Ecto neural progenitor cell (in vitro differentiated cells): ENCODE data around the gene UMOD.
"Not testable (repeated sequence)": the region's sequence is repeated elsewhere in the genome, so short reads cannot be mapped to it uniquely, and the experiment has no call there.

ENCODE experiments used
- DNase-seq: peaks from one replicate; pipeline ENCODE4 v3.0.0-alpha.2; 2018; ENCODE audit warnings: low spot score

Gene UMOD

DNA sequence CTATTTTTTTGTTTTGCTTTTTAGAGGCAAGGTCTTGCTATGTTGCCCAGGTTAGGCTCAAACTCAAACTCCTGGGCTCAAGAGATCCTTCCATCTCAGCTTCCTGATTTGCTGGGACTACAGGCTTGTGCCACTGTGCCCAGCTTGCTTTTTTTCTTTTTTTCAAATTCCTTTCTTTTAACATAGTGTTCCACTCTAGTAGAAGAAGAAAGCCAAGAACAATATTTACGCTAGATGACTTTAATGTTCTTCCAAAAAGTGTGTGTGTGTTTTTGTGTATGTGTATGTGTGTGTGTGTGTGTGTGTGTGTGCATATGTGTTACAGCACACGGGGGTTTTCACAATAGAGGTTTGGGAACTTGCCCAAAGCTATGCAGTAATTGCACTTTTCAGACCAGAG, 10.7 kb upstream of the UMOD start:
- DNase-seq, result no peak

DNA sequence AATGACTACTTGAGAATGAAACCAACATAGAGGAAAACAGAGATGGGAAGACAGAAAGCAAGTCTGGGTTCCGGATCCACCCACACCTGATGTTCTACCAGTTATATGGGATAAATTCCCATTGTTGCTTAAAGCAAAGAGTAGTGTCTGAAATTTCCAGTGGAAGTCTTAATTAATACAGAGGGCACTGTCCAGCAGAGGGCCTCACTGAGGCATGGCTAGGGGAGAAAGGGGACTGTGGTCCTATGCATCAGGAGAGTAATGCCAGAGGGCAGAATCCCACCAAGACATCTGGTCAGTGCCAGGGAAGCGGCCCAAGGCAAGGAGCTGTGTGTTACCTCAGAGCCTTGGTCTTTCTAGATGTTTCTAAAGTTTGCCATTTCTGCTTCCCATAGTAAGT, 7.5 kb upstream of the UMOD start:
- peak; percentile 52 for DNase-seq

DNA sequence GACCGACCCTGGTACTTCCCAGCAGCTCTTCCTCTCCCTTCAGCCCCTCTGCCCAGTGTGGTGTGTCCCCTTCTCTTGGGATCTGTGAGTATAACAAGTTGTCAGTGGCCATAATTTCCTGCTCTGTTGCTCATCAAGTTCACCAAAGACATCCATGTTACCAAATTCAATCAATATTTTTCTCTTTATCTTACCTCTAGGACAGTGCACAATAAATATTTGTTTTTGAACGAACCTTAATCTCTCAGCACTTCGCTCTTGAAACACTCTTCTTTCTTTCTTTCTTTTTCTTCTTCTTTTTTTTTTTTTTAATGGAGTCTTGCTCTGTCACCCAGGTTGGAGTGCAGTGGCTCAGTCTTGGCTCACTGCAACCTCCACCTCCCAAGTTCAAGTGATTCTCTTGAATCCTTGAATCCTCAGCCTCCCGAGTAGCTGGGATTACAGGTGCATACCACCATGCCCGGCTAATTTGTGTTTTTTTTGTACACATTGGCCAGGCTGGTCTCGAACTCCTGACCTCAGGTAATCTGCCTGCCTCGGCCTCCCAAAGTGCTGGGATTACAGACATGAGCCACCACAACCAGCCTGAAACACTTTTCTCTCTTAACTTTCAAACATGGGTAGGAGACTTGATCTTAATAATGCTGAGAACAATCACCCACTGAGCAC, 2.7 kb upstream of the UMOD start:
- no peak for DNase-seq

DNA sequence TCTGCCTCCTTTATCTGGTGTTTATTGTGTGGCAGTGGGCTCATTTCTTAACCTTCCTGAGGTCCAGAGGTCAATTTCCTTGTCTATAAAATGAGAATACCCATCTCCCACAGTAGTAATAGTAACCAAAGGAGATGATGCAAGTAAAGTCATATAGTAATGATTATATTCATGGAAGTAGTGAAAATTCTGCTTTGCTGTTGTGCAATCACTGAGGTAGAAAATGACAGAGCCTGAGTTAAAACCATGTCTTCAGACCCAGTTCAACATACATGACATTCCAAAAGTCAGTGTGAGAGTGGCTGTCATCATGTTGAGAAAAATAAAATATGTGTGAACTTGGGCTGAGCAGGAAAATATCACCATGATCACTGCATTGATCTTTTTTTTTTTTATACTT, 864 bp upstream of the UMOD start:
- no peak for DNase-seq

DNA sequence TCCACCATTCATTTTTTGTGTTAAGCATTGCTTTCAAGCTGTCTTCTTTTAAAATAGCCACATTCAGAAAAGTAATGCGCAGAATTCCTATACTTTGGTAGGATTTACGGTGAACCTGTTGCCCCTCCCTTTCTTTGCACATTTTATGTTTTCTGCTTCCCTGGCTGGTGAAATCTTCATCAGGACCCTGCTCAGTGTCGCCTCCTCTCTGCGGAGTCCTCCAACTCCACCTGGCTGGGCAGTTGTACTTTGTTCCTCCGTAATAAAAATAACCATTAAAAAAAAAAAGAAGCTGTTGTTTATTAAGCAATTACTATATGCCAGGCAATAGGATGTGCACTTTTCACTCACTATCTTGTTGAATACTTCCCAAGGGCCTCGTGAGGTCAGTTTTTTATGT, 2.9 kb downstream of the UMOD start:
- DNase-seq, result no peak

DNA sequence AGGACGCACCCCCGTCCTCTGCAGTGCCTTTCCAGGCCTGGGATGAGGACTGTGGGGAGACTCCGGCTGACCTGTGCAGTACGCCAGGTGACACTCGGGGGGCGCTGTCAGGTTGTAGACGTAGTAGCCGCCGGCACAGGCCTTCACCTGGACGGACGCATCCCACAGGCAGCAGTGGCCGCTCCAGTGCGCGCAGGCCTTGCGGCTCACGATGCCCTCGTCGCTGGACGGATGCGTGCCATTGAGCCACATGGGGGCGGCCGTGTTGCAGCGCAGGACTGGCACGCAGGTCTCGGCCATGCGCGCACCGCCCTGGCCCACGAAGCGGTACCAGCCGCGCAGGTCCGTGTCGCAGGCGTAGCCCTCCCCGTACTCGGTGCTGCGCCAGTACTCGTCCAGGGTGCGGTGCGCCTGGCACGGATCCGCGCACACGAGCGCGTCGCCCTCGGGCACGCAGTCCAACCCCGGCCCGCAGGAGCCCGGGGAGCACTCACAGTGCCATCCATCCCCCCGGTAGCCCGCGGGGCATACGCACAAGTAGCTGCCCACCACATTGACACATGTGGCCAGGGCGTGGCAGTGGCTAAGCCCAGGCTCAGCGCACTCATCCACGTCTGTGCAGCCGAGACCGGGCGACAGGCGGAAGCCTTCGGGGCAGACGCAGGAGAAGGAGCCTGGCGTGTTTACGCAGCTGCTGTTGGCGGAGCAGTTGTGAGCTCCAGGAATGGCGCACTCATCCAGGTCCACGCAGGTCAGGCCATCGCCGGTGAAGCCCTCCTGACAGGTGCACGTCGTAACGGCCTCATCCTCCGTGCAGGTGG, 3.9 kb downstream of the UMOD start:
- DNase-seq, result peak; percentile 49

DNA sequence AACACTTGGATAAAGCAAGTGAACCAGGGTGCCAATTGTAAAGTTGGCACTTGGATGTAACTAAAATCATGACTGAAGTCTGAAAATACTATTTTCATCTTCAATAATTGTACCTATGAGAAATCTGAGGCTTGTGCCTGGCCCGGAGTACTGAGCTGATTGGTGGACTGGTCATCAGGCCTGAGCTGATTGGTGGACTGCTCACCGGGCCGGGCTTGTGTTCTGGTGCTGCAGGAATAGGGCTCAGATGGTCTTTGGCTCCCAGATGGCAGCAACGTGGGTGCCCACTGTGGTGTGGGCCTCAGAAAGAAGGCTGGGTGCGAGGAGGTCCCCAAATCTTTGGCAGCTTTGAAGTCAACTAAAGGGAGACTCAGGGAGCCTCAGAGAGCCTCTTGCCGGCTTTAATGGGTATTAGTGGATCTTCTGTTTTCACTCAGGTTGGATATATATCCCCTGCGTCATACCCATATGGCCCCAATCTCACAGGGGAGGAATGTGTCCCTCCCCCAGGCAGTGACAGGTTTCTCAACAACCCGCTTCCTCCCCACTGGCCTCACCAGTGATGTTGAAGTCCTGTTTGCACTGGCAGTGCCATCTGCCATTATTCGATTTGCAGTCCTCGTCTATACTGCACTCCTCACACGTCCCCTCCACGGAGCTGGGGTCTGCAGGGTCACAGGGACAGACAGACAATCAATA, 4.7 kb downstream of the UMOD start:
- DNase-seq, result no peak

DNA sequence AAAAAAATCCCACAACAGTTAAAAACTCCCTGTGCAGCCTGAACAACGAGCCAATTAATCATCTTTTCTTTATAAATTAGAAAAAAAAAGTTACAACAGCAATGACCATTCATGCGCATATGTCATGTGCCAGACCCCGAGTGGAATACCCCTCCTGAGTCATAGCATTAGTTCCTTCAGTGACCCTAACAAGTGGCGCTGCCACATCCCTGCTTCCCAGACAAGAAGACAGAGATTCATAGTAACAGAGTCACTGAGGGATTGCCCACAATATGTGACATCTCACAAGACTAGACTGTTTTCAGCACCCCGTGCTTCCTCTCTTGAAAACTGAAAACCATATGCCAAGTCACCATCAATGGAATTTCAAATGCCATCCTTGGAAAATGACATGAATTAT, 7.9 kb downstream of the UMOD start:
- no peak for DNase-seq

DNA sequence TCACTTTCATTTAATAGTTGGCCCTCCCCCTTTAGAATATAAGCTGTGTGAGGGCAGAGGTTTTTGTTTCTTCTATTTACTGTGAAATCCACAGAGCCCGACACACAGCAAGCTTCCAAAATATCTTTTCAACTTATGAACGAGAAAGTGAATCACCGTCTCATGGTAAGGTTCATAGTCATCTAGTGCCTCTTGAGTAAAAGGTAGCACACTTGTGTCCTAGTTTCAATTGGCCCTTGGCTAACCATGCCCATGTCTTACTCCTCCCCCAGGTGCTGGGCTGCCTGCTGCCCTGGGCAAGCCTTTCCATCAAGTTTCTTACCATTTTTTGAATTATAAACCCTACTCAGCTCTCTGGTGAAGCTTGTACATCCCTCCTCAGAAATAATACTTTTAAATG, 12.8 kb downstream of the UMOD start:
- DNase-seq, result no peak

DNA sequence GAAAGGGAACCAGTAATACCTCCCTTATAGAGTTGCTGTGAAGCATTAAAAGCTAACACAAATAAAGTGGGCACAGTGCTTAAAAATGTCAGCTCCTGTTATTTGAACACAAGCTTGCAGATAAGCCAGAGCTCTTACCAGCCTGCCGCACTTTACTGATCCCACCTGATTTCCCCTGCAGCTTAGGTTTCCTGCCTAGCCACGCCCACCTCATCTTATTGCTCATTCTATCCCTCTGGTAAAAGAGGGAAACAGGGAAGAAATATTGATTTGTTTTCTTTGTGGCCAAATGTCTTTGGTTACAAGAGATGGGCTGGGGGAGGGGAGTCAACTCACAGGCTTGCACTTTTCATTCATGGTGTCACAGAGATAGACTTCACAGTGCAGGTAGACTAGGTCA, 15.6 kb downstream of the UMOD start:
- DNase-seq, result no peak

DNA sequence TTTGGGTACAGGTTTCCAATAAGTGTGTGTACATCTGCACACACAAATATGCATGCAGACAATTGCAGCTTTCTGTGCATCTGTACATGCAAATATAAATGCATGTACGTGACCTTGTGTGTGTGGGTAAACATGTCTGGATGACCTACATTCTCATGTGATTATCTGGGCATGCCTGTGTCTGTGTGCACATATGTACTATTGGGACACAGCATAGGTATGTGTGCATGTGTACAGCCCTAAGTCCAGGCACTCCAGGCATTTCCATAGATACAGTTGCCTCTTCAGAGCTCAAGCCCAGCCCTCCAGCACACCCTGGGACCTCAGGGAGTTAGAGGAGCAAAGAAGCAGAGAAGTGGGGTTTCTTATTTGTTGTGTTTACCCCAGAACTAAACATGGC, 18.1 kb downstream of the UMOD start:
- DNase-seq, result no peak

DNA sequence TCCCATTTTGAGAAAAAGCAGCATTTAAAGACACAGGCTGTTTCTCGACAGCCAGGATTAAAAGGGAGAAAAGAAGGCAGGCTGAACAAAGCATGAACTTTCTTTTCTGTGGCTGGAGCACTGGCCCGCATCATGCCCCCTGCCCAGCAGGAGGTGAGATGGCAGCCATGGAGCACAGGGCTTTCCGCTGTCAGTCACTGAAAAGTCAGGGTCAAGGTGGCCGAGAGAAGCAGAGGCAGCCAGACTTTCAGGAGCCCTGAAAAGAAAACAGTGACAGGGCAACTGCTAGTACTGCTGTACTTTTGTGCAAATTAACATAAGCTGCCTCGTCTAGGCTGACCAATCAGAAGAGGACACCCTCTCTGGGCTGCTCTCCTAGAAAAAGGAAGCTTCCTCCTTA, 19.4 kb downstream of the UMOD start:
- no peak for DNase-seq

DNA sequence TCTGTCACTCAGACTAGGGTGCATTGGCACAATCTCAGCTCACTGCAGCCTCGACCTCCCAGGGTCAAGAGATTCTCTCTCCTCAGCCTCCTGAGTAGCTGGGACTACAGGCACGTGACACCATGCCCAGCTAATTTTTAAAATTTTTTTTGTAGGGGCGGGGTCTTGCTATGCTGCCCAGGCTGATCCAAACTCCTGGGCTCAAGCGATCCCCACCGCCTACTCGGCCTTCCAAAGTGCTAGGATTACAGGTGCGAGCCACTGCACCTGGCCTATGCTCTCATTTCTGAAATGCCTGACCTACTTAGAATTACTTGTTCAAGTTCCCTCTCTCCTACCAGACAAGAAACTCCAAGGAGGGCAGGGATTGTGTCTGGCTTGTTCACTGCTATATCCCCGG, 20.1 kb downstream of the UMOD start:
- no peak for DNase-seq

DNA sequence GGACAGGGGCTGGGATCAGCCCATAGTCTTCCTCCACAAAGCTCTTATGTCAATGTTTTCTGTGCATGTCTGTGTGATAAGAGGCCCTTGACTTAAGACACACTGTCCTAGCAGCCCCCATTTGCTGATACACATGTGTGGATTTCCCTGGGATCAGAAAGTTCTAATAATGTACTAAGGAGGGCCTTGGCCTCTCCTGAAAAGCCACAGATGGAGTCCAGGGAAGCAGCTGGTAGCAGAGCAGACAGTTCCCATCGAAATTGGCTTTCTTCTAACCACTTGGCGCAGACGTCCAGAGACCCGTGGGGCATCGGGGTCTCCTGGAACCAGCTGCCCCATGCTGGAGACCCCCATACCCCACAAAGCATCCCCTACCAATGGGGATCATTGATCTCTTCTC, 20.9 kb downstream of the UMOD start:
- DNase-seq, result no peak

DNA sequence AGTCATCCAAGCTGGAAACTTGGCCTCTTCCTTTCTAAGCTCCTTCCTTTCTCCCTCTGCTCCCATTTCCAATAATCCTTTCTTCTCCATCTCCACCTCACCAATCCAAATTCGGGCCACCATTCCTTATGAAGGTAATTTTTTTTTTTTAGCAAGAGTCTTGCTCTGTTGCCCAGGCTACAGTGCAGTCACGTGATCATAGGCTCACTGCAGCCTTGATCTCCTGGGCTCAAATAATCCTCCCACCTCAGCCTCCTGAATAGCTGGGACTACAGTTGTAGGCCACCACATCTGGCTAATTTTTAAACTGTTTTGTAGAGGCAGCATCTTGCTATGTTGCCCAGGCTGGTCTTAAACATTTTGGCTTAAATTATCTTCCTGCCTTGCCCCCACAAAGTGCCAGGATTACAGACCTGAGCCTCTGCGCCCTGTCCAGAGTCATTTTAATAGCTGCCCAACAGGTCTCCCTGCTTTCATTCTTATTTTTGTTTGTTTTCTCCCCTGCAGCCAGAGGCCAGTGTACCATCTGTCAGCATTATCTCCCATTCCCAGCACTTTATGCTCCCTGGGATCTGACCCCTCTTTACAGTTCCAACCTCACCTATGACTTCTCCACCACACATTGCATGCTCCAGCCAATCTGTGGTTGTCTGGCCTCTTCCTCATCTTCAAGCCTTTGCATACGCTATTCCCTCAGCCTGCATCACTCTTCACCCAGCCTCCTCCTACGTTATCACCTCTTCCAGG, 22.9 kb downstream of the UMOD start:
- no peak for DNase-seq

DNA sequence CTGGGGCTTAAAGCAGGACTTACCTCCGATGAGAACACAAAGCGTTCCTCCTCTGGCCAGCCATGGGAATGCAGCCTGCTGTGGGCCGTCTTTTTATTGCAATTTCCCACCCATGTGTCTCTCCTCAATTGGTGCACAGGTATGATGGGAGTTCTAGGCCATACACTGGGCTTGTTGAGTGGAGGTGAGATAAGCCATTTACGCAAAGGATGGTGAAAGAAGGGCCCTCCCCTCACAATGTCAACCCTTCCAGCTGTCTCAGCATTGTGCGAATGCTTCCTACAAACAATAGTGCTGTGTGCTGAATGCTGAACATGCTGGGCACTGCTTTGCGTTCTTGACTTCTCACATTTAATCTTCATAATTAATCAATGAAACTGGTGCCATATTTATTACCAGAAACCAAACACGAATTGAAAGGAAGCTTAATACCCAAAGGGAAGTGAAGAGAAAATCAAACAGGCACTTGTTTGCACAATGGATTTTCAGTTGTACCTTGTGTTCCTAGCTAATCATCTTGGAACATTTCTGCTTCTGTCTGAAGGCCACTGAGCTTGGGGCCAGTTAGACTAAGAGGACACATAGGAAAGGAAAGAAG, 25.0 kb downstream of the UMOD start, which contains the start of gene GP2:
Gene GP2, minus strand, starts transcription at position 70 of the 598 bp plus-strand sequence. CDS start 1,082 bp downstream, outside the sequence.
- no peak for DNase-seq

DNA sequence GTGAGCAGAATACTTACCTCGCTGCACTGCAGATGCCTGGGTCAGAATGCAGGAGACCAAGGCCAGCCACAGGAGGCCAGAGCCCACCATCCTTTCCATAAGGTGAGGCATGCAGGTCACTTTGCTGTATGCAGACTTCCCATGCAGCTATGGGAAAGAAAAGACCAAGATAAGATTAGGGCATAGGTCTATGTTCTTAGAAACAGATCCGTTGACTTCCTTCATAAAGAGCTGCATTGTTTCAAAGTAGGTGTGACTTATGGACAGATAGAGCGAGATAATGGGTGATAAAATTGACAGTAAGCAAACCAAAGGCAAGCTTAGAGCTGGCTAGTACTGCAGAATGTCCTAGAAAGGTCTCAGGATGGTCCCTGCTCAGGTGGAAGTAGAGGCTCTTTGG, 26.2 kb downstream of the UMOD start:
- DNase-seq, result no peak

DNA sequence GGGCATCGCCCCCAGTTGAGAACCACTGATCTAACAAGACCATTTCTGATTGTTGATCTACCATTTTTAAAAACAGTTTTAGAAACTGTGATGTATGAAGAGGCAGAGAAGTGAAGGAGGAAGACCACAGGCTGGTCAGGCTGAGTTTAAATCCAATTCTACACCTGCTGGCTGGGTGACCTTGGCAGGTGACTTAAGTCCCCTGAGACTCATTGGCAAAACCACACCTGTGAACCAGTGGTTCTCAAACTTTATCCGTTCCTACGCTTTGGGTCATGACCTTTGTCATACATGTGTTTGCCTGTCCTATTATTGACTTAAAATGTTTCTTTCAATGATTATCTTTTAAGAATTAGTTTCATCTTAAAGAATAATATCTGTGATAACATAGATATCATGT, 27.5 kb downstream of the UMOD start:
- DNase-seq, result no peak

DNA sequence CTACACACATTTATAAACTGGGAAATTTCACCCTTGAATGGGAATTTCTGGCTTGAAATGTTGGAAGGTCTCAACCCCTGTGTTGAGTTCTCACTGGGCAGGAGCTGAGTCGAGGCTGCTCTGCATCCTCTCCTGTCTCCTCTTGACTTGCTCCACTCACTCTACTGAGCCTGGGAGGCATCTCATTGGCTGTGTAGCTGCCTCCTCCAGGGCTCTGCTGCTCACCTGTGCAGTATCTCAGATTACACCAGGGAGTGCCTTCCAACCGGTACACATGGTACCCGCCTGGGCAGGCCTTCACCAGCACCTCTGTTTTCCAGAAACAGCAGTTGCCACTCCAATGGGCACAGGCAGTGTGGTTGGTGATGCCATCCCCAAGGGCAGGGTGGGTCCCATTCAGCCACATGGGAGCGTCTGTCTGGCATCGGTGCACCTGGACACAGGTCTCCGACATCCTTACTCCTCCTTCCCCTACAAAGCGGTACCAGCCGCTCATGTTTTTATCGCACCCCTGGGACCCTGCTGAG, 28.9 kb downstream of the UMOD start:
- DNase-seq, result no peak

DNA sequence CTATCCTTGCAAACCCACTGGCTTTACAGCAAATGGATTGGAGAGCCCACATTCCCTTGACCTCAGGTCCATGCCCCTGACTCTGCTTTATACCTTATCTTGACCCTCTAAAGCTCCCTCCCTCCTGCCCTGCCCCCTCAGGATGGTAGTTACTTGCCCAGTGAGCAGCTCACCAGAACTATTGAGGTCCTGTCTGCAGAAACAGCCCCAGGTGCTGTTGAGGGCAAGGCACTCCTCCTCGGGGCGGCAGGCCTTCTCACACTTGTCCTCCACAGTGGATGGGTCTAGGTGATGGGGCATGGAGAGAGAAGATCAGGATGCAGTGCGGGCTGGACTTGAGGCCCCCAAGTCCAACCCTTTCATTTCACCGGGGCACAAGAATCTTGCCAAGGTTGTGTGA, 29.8 kb downstream of the UMOD start:
- no peak for DNase-seq

DNA sequence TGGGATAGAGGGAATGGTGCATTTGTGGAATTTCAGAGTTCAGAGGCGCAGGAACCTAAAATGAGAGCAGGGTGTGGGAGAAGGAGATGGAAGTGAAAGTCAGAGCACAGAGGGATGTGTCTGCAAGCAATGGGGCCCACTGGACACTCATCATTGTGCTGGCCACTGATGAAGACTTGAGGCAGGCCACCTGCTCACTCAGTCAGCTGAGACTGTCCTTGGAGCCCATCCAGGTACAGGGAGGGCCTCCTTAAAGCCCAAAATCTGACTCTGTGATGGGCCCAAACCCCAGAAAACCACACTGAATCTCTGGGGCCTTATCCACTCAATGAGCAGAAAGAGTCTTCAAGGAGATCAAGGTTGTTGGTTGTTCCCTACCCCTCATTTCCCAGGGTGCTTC, 30.8 kb downstream of the UMOD start:
- DNase-seq, result no peak

DNA sequence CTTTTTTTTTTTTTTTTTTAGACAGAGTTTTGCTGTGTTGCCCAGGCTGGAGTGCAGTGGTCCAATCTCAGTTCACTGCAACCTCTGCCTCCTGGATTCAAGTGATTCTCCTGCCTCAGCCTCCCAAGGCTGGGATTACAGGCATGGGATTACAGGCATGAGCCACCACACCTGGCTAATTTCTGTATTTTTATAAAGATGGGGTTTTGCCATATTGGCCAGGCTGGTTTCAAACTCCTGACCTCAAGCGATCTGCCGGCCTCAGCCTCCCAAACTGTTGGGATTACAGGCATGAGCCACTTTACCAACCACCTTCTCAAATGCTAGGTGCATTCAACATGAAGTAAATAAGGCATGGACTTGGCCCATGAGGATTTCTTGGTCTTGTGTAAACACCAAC, 31.5 kb downstream of the UMOD start:
- not testable (repeated sequence) for DNase-seq
